ENCODE data around the gene FOXJ3. TPM values are rescaled to one million over a fixed set of nuclear protein-coding genes. Genes with fewer than 3 reads are reported as not detected.

The FOXJ3 gene
- total and polyA plus RNA-seq, 2 donors (not counting 1 experiment from before 2014, with no cell fraction given), result 22.6 to 29.5 TPM

- no peaks in the 10 kb centered on the region for H3K9me3 ChIP-seq (ENCODE audit: control insufficient read depth, insufficient read depth, low read depth, low read length)
- no peak overlapping the region for H3K9ac ChIP-seq (ENCODE audit: insufficient read depth, low read length)
- H3K79me2 ChIP-seq (ENCODE audit: control insufficient read depth, insufficient read depth, low read length), result no peaks in the 10 kb centered on the region
- H3K36me3 ChIP-seq (ENCODE audit: control insufficient read depth, insufficient read depth, low read length), result no peaks in the 10 kb centered on the region
- no peak for TF ChIP-seq CTCF (conservative IDR thresholded peaks at IDR 0.05 in 1 of 2, IDR thresholded peaks at IDR 0.05 in 1 of 2; ENCODE audit: low read depth in 1 of 2, low read length in 2 of 2)
- no peak for TF ChIP-seq EZH2 (IDR thresholded peaks at IDR 0.05; ENCODE audit: low read length, missing control alignments)
- no peak overlapping the region for H2AFZ ChIP-seq (ENCODE audit: low read length)
- H3K4me2 ChIP-seq (ENCODE audit: extremely low read depth, insufficient read depth, low read length), result no peak overlapping the region
- no peaks in the 10 kb centered on the region for H3K4me1 ChIP-seq (ENCODE audit: control insufficient read depth, extremely low read depth, insufficient read depth, low read length)
- no peaks in the 10 kb centered on the region for H3K27me3 ChIP-seq (ENCODE audit: control insufficient read depth, insufficient read depth, low read length)
- no peaks in the 10 kb centered on the region for H4K20me1 ChIP-seq (ENCODE audit: control insufficient read depth, extremely low read depth, insufficient read depth, low read length)
- no peak overlapping the region for H3K4me3 ChIP-seq (replicated peaks in 1 of 4; ENCODE audit: control extremely low read depth in 1 of 4, insufficient read depth in 1 of 4, low read depth in 3 of 4, low read length in 4 of 4)
- H3K27ac ChIP-seq (ENCODE audit: insufficient read depth, low read length), result no peak overlapping the region
- no peak for DNase-seq (ENCODE audit: low read depth in 2 of 2)
Measured at GRCh38 chr1:42189931-42190853, 144.8 kb downstream of the FOXJ3 start.

- TF ChIP-seq EZH2 (IDR thresholded peaks at IDR 0.05; ENCODE audit: low read length, missing control alignments), result no peak
- no peak for TF ChIP-seq CTCF (conservative IDR thresholded peaks at IDR 0.05 in 1 of 2, IDR thresholded peaks at IDR 0.05 in 1 of 2; ENCODE audit: low read depth in 1 of 2, low read length in 2 of 2)
- Histone ChIP-seq H3K9ac (ENCODE audit: insufficient read depth, low read length) (no peak overlapping the region), H3K36me3 (ENCODE audit: control insufficient read depth, insufficient read depth, low read length) (no peaks in the 10 kb centered on the region), H3K4me2 (ENCODE audit: extremely low read depth, insufficient read depth, low read length) (no peak overlapping the region), H3K27ac (ENCODE audit: insufficient read depth, low read length) (no peak overlapping the region), H3K9me3 (ENCODE audit: control insufficient read depth, insufficient read depth, low read depth, low read length) (no peaks in the 10 kb centered on the region), H3K79me2 (ENCODE audit: control insufficient read depth, insufficient read depth, low read length) (no peaks in the 10 kb centered on the region), H2AFZ (ENCODE audit: low read length) (no peak overlapping the region), H3K27me3 (ENCODE audit: control insufficient read depth, insufficient read depth, low read length) (no peaks in the 10 kb centered on the region), H4K20me1 (ENCODE audit: control insufficient read depth, extremely low read depth, insufficient read depth, low read length) (no peaks in the 10 kb centered on the region), H3K4me3 (replicated peaks in 1 of 4; ENCODE audit: control extremely low read depth in 1 of 4, insufficient read depth in 1 of 4, low read depth in 3 of 4, low read length in 4 of 4) (no peak overlapping the region), H3K4me1 (ENCODE audit: control insufficient read depth, extremely low read depth, insufficient read depth, low read length) (no peaks in the 10 kb centered on the region)
- DNase-seq (ENCODE audit: low read depth in 2 of 2), result peak; percentile 43 to 81
Measured at GRCh38 chr1:42186152-42186551, 148.9 kb downstream of the FOXJ3 start.

- Histone ChIP-seq H3K4me3 (replicated peaks in 1 of 4; ENCODE audit: control extremely low read depth in 1 of 4, insufficient read depth in 1 of 4, low read depth in 3 of 4, low read length in 4 of 4) (no peak overlapping the region), H3K27me3 (ENCODE audit: control insufficient read depth, insufficient read depth, low read length) (no peaks in the 10 kb centered on the region), H4K20me1 (ENCODE audit: control insufficient read depth, extremely low read depth, insufficient read depth, low read length) (no peaks in the 10 kb centered on the region), H3K79me2 (ENCODE audit: control insufficient read depth, insufficient read depth, low read length) (no peaks in the 10 kb centered on the region), H3K27ac (ENCODE audit: insufficient read depth, low read length) (no peak overlapping the region), H3K9me3 (ENCODE audit: control insufficient read depth, insufficient read depth, low read depth, low read length) (no peaks in the 10 kb centered on the region), H3K4me2 (ENCODE audit: extremely low read depth, insufficient read depth, low read length) (no peak overlapping the region), H3K9ac (ENCODE audit: insufficient read depth, low read length) (no peak overlapping the region), H2AFZ (ENCODE audit: low read length) (no peak overlapping the region), H3K4me1 (ENCODE audit: control insufficient read depth, extremely low read depth, insufficient read depth, low read length) (peaks cover 2% of the 10 kb centered on the region), H3K36me3 (ENCODE audit: control insufficient read depth, insufficient read depth, low read length) (no peaks in the 10 kb centered on the region)
- no peak for DNase-seq (ENCODE audit: low read depth in 2 of 2)
- no peak for TF ChIP-seq CTCF (conservative IDR thresholded peaks at IDR 0.05 in 1 of 2, IDR thresholded peaks at IDR 0.05 in 1 of 2; ENCODE audit: low read depth in 1 of 2, low read length in 2 of 2)
- TF ChIP-seq EZH2 (IDR thresholded peaks at IDR 0.05; ENCODE audit: low read length, missing control alignments), result no peak
Measured at GRCh38 chr1:42184616-42185015, 150.4 kb downstream of the FOXJ3 start.
